Uterus (tissue), 4 donors: ENCODE results near the gene ALOX15B. TPM values are rescaled to one million over a fixed set of nuclear protein-coding genes. Genes with fewer than 3 reads are reported as not detected.

Source experiments
- DNase-seq, 2 donors: peaks; one replicate each; pipeline ENCODE4 v3.0.0-alpha.2; 2019 to 2020
- H3K27ac ChIP-seq, 2 donors: fragments of 200-600 bp; sonication (generic); 1 replicate in 1 of 2; 2 replicates in 1 of 2; pipeline ENCODE4 v1.5.1; 2016 to 2018
- H3K27me3 ChIP-seq, 2 donors: fragments of 200-600 bp; sonication (generic); one replicate each; pipeline ENCODE4 v1.5.1; 2018 to 2019; ENCODE audit warnings: control low read depth in 1 of 2
- H3K36me3 ChIP-seq, 2 donors: fragments of 200-600 bp; sonication (generic); one replicate each; pipeline ENCODE4 v1.5.1; 2019; ENCODE audit warnings: control low read depth in 1 of 2
- H3K4me1 ChIP-seq, 2 donors: fragments of 200-600 bp; sonication (generic); one replicate each; pipeline ENCODE4 v1.5.1; 2018 to 2019; ENCODE audit warnings: control low read depth in 1 of 2
- H3K4me3 ChIP-seq, 2 donors: fragments of 200-600 bp; sonication (generic); 1 replicate in 1 of 2; 2 replicates in 1 of 2; pipeline ENCODE4 v1.5.1; 2018 to 2019; ENCODE audit warnings: mild to moderate bottlenecking in 1 of 2
- H3K9me3 ChIP-seq, 2 donors: fragments of 200-600 bp; sonication (generic); one replicate each; pipeline ENCODE4 v1.5.1; 2019; ENCODE audit warnings: control low read depth in 1 of 2
- CTCF ChIP-seq, 4 experiments: fragments of 200-600 bp in 2 of 4; fragments of 450-650 bp in 2 of 4; sonication (generic) in 2 of 4; IDR thresholded peaks; one replicate each; pipeline ENCODE4 v1.5.1; 2016 to 2019; ENCODE audit warnings: antibody characterized with exemption in 4 of 4, mild to moderate bottlenecking in 2 of 4, moderate library complexity in 1 of 4
- POLR2A ChIP-seq, 2 donors: fragments of 450-650 bp; IDR thresholded peaks; one replicate each; pipeline ENCODE4 v1.6.1; 2016; ENCODE audit warnings: antibody characterized with exemption in 2 of 2, mild to moderate bottlenecking in 1 of 2, moderate library complexity in 1 of 2
- intact Hi-C: fragments of 100-400 bp; cut with DNase I; formaldehyde crosslinking; loops from one replicate; pipeline ENCODE4 v1.15.1; 2023; ENCODE audit warnings: low total_unique reads
- total RNA-seq, 4 donors: library from RNA; depleted of rRNA in 3 of 4; stranded (reverse); fragments of >200 nt in 3 of 4; gene quantifications; one replicate each; pipeline versions ENCODE4 v1.1.0 to v1.2.4, GENCODE V29; 2014 to 2023
- donor health status: DM: yes; HTN: yes; CAD: no.

The ALOX15B gene
- total RNA-seq, 4 donors from 2014 or later, result 0.14 to 1.5 (median 0.24) TPM; not detected in 1

GRCh38 chr17:8081876-8082275 is 43.0 kb downstream of the ALOX15B start:
- Histone ChIP-seq H3K4me3 (no peak overlapping the region), H3K9me3 (no peaks in the 10 kb centered on the region), H3K27me3 (peaks cover 0 to 4% of the 10 kb centered on the region in 2 donors), H3K27ac (no peak overlapping the region), H3K4me1 (peaks cover 0 to 7% of the 10 kb centered on the region in 2 donors), H3K36me3 (no peaks in the 10 kb centered on the region)
- no peak for DNase-seq
- intact Hi-C loops, result no loop called here
- TF ChIP-seq POLR2A (IDR thresholded peaks at IDR 0.05) (no peak), CTCF (IDR thresholded peaks at IDR 0.05) (no peak)

- H3K36me3 ChIP-seq, result no peaks in the 10 kb centered on the region
- H3K27ac ChIP-seq, result no peak overlapping the region
- intact Hi-C loops, result no loop called here
- peaks cover 0 to 4% of the 10 kb centered on the region in 2 donors for H3K27me3 ChIP-seq
- H3K4me3 ChIP-seq, result no peak overlapping the region
- H3K9me3 ChIP-seq, result no peaks in the 10 kb centered on the region
- TF ChIP-seq POLR2A (IDR thresholded peaks at IDR 0.05) (no peak), CTCF (IDR thresholded peaks at IDR 0.05) (no peak)
- DNase-seq, result no peak
- H3K4me1 ChIP-seq, result peaks cover 0 to 7% of the 10 kb centered on the region in 2 donors
Measured at GRCh38 chr17:8082292-8082691, 43.4 kb downstream of the ALOX15B start.

DNA sequence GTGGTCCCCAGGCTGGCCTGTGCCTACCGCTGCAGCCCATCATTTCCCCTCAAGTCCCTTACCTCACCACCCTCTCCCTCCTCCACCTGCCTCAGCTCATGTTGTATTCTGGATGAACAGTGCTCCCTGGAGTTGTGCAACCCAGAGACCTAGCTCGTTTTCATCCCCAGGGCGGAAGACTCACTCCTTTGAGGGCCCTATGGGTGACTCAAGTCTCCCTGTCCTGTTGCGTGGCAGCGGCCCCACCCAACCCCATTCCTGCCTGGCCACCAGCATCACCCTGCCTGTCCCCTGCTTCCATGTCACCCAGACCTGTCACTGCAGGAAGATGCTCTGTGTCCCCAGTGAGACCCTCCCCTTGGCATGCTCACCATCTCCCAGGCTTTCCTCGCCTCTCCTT is 45.4 kb downstream of the ALOX15B start:
- intact Hi-C loops, result no loop called here
- no peak overlapping the region for H3K27ac ChIP-seq
- no peaks in the 10 kb centered on the region for H3K9me3 ChIP-seq
- H3K4me1 ChIP-seq, result peaks cover 0 to 4% of the 10 kb centered on the region in 2 donors
- no peak overlapping the region for H3K4me3 ChIP-seq
- DNase-seq, result no peak
- H3K36me3 ChIP-seq, result no peaks in the 10 kb centered on the region
- no peaks in the 10 kb centered on the region for H3K27me3 ChIP-seq
- TF ChIP-seq CTCF (IDR thresholded peaks at IDR 0.05) (no peak), POLR2A (IDR thresholded peaks at IDR 0.05) (no peak)

- no peaks in the 10 kb centered on the region for H3K36me3 ChIP-seq
- DNase-seq, result no peak
- H3K9me3 ChIP-seq, result no peaks in the 10 kb centered on the region
- H3K4me3 ChIP-seq, result no peak within 1 kb of the TSS
- H3K27me3 ChIP-seq, result no peaks in the 10 kb centered on the region
- no peaks in the 10 kb centered on the region for H3K4me1 ChIP-seq
- no peak within 1 kb of the TSS for H3K27ac ChIP-seq
- intact Hi-C loops, result no loop called here
- TF ChIP-seq POLR2A (IDR thresholded peaks at IDR 0.05) (no peak), CTCF (IDR thresholded peaks at IDR 0.05) (no peak)
Measured at GRCh38 chr17:8087075-8087951, 48.5 kb downstream of the ALOX15B start, which contains the start of gene ALOX12B. Gene ALOX12B (minus strand): TSS chr17:8087716. CDS start chr17:8087442, 274 bp downstream.

DNA sequence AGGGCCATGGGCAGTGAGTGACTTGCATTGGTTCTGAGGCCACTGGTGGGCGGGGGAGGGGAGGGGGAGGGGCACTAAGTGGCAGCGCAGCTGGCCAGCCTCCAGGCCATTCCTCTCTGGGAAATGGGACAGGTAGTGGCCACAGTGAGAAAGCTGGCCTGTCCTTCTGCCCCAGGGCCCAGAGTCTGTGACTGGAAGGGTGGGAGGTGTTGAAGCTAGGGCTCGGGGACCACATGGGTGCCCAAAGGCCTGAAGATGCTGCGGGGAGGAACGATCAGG is 49.0 kb downstream of the ALOX15B start:
- no peaks in the 10 kb centered on the region for H3K9me3 ChIP-seq
- TF ChIP-seq CTCF (IDR thresholded peaks at IDR 0.05) (no peak), POLR2A (IDR thresholded peaks at IDR 0.05) (no peak)
- no peaks in the 10 kb centered on the region for H3K36me3 ChIP-seq
- no peak overlapping the region for H3K4me3 ChIP-seq
- intact Hi-C loops, result no loop called here
- no peak overlapping the region for H3K27ac ChIP-seq
- DNase-seq, result no peak
- no peaks in the 10 kb centered on the region for H3K27me3 ChIP-seq
- no peaks in the 10 kb centered on the region for H3K4me1 ChIP-seq
